ENCODE measurements around the gene ULK4. TPM values are rescaled to one million over a fixed set of nuclear protein-coding genes. Genes with fewer than 3 reads are reported as not detected.
"Not testable (repeated sequence)": the region's sequence is repeated elsewhere in the genome, so short reads cannot be mapped to it uniquely, and the experiment has no call there.

The ULK4 gene
- total RNA-seq, 4 donors from 2014 or later, result 3.2 to 18.7 (median 12.6) TPM

- no peak for TF ChIP-seq CTCF (IDR thresholded peaks at IDR 0.05)
- TF ChIP-seq POLR2A (IDR thresholded peaks at IDR 0.05), result no peak
- 73 to 79% methylated on average over 4 of the region's 4 CpGs for WGBS, 2 donors
- intact Hi-C loops (cut with DNase I; ENCODE audit: low total_unique reads), result no loop called here
- no peak for DNase-seq (ENCODE audit: low spot score in 2 of 2)
- no peak overlapping the region for H3K4me3 ChIP-seq (ENCODE audit: low read depth, poor library complexity, severe bottlenecking)
These were observed 504.7 kb downstream of the ULK4 start for GRCh38 chr3:41457176-41457575.

- no peak overlapping the region for H3K4me3 ChIP-seq (ENCODE audit: low read depth, poor library complexity, severe bottlenecking)
- intact Hi-C loops (cut with DNase I; ENCODE audit: low total_unique reads), result no loop called here
- WGBS, 2 donors, result 100% methylated on average over 2 of the region's 2 CpGs
- TF ChIP-seq POLR2A (IDR thresholded peaks at IDR 0.05), result no peak
- TF ChIP-seq CTCF (IDR thresholded peaks at IDR 0.05), result no peak
- no peak for DNase-seq (ENCODE audit: low spot score in 2 of 2)
These were observed 505.7 kb downstream of the ULK4 start for GRCh38 chr3:41456162-41456561.

- intact Hi-C loops (cut with DNase I; ENCODE audit: low total_unique reads); H3K4me3 ChIP-seq (ENCODE audit: low read depth, poor library complexity, severe bottlenecking); DNase-seq (ENCODE audit: low spot score in 2 of 2): not testable (repeated sequence)
- 97 to 98% methylated on average over 1 of the region's 1 CpG for WGBS, 2 donors
These were observed 508.3 kb downstream of the ULK4 start for GRCh38 chr3:41453618-41454017.

DNA sequence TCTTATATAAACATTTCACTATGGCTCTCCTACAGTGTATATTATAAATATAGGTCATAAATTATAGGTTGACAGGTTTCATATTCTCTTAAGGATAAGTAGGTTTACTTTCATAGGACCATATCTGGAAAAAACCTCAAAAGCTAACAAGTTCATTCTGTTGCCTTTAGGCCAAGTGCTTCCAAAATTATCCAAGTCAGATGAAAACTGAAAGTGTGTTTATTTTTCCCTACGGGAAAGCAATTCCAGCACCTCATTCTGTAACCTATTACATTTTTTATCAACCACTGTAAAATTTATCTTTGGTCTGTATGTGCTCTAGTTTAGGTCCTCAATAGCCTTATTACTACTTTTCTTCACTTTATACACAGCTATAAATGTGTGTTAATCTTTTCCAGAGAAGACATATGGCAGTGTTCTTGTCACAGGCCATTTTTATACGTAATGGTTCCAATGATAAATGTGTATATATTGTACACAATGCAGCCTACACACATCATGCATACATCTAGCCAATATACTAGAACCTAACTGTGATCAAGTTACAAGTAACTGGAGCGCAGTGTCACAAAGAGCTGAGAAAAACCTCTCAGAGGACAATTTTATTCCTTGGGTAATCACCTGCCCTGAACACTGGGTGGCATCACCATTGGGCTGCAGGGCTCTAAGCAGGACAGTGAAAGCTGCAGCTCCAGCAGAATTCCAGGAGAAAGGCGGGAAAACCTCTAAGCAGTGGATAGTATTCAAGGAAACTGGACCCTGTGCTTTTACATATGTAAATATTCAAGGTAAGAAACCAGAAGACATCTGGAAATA is 511.3 kb downstream of the ULK4 start:
- DNase-seq (ENCODE audit: low spot score in 2 of 2), result no peak
- intact Hi-C loops (cut with DNase I; ENCODE audit: low total_unique reads), result no loop called here
- 76 to 80% methylated on average over 4 of the region's 4 CpGs for WGBS, 2 donors
- H3K4me3 ChIP-seq (ENCODE audit: low read depth, poor library complexity, severe bottlenecking), result no peak overlapping the region
- TF ChIP-seq CTCF (IDR thresholded peaks at IDR 0.05) (no peak), POLR2A (IDR thresholded peaks at IDR 0.05) (no peak)

DNA sequence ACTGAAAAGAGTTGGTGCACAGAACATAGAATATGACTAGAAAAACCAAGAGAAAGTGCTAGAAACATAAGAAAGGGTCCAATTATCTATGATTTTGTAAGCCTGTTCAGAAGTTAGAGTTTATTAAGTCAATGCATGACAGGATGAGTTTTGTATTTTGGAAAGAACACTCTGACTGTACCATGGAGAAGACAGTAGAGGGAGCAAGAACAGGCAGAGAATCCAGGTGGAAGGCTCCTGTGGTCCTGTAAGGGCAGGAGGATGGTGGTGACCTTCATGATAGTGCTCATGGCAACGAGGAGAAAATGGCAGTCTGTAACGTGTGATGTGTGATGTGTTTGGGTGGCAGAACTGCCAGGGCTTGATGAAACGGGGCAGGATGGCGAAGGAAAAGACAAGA is 513.5 kb downstream of the ULK4 start:
- no peak overlapping the region for H3K4me3 ChIP-seq (ENCODE audit: low read depth, poor library complexity, severe bottlenecking)
- intact Hi-C loops (cut with DNase I; ENCODE audit: low total_unique reads), result no loop called here
- WGBS, 2 donors, result 72 to 94% methylated on average over 4 of the region's 4 CpGs
- DNase-seq (ENCODE audit: low spot score in 2 of 2), result no peak
- TF ChIP-seq CTCF (IDR thresholded peaks at IDR 0.05), result no peak
- TF ChIP-seq POLR2A (IDR thresholded peaks at IDR 0.05), result no peak

DNA sequence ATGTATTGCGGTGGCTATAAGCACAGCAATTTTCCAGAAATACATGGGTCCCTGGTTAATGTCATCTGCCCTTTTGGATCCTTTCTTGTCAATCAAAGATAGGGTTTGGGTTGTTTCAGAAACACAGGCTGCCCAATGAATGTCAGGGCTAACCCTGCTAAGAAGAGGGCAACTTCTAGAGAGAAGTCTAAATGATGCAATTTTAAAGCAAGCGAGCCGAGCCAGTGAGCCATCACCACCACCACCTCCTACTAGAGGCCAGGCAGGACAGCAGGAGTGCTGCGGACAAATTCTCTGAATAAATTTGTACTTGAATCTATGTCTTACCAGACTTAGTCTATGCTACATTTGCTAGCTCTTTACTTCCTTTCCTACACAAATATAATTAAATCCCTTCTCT is 514.2 kb downstream of the ULK4 start:
- DNase-seq (ENCODE audit: low spot score in 2 of 2), result no peak
- no peak for TF ChIP-seq CTCF (IDR thresholded peaks at IDR 0.05)
- no peak for TF ChIP-seq POLR2A (IDR thresholded peaks at IDR 0.05)
- 95 to 99% methylated on average over 4 of the region's 4 CpGs for WGBS, 2 donors
- intact Hi-C loops (cut with DNase I; ENCODE audit: low total_unique reads), result no loop called here
- H3K4me3 ChIP-seq (ENCODE audit: low read depth, poor library complexity, severe bottlenecking), result no peak overlapping the region

DNA sequence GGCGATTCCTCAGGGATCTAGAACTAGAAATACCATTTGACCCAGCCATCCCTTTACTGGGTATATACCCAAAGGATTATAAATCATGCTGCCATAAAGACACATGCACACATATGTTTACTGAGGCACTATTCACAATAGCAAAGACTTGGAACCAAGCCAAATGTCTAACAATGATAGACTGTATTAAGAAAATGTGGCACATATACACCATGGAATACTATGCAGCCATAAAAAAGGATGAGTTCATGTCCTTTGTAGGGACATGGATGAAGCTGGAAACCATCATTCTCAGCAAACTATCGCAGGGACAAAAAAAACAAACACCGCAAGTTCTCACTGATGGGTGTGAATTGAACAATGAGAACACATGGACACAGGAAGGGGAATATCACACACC is 515.6 kb downstream of the ULK4 start:
- intact Hi-C loops (cut with DNase I; ENCODE audit: low total_unique reads); H3K4me3 ChIP-seq (ENCODE audit: low read depth, poor library complexity, severe bottlenecking); DNase-seq (ENCODE audit: low spot score in 2 of 2): not testable (repeated sequence)
- WGBS, 2 donors, result 92 to 100% methylated on average over 2 to 3 of the region's 3 CpGs

Measured in lower leg skin (tissue), 4 donors.